ENCODE results near the gene MFAP3L.

The MFAP3L gene

DNA sequence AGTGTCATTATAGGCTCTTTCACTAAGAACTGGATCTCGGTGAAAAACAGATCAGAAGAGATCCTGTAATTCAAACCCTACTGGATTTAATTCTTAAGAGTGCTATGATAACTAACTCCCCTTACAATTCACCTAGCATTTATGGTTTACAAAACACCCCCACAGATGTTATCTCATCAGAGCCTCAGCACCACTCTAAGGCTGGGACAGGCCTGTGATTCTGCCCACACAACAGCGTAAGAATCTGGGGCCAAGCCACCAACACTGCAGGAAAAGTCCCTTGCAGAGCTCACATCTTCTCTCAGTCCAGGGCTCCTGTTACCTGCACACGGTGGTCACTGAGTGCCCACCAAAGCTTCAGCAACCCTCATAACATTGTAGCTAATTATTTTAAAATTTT, 8.9 kb downstream of the MFAP3L start:
- no peak for DNase-seq

DNA sequence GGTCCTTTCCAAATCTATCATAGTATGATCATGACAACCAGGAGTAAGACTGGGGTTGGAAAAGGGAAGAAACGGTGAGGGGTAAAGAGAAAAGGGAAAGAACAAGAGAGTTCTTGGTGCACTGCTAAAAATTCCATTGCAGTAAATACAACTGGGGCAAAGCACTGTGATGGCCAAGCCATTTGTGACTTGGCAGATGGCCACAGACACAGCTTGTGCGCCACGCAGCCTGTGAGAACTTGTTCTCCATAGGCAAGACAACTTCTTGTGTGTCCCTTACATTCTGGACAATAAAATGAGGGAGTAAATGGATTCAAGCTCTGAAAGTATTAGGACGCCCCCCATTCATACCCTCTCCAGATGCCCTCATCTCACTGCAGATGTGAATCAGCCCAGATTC, 10.9 kb downstream of the MFAP3L start:
- DNase-seq, result no peak

DNA sequence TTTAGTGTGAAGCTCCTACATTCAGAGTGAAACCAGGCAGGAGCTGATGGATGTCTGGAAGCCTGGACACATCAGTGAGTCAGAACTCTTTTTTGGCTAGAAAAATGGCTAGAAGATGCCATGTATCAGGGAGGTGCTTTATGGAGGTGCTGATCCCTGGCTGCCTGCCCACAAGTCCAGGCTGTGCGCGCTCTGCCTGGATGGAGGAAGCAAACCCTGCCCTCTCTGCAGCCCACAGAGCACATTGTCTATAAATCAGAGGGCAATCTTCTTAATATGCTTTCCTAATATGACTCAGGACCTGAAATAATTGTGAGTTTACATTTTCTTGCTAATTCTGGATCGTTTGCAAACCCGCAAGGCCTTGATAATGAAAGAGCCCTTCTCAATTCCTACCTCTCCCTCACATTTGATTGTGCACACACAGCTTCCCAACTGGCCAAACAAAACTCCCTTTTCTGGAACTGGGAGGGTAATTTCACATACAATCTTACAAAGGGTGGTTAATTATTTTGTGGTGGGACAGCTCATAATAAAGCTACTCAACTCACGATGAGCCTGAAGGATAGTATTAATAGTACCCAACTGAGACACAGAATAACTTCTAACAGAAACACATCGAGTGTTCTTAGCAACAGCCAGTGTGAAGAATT, 11.7 kb downstream of the MFAP3L start:
- DNase-seq, result no peak

DNA sequence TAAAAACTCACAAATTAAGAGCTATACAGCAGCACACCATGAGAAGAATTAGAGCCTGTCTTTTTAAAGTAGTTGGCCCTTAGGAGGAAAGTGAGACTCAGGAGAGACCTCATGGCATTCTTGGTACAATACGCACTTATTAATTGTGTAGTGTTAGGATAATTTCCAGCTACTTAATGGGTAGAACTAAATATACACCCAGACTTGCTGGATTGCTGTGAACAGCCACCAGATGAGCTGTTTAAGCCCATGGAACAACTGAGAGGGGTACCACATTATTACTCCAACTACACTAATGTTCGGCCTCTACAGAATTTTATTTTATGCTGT, 13.6 kb downstream of the MFAP3L start:
- no peak for DNase-seq

DNA sequence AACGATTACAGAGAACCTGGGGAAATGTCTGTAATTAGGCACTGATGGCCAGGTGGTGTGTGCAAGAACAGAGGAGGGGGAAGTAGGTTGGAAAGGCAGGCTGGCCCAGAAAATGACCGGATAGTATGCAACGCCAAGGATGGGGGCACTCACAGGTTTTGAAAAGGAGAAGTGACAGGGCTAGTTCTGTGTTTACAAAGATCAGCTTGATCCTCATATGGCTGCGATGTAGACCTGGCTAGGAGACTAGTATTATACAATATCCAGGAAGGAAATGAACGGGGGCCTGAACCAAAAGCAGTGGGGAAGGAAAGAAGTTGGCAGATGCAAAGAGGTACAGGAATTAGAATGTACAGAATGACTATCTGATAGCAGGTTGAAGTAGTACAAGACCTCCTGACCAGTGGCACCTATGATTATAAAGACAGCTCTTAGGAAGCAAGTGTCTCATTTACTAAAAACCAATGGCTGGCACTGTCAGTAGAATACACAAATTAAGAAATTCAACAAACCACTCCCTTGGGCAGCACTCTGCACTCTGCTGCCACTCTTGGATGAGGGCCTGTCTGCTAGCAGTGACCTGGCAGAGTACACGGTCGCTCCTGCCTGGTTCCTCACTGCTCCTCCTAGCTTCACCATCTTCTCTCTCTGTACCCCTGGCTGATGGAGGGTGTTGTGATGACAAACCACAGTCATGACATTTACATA, 14.1 kb downstream of the MFAP3L start:
- DNase-seq, result no peak

DNA sequence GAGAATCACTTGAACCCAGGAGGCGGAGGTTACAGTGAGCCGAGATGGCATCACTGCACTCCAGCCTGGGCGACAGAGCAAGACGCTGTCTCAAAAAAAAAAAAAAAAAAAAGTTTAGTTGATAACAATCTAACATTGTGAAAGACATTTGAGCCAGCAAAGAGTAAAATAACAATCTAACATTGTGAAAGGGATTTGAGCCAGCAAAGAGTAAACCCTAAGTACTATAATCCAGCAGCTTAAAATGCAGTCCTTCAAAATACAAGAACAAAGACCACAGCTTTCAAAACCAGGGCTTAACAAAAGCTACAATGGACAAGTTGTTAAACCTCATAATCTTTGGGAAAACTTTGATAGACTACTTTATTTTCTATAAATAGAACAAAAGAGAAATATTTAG, 16.9 kb downstream of the MFAP3L start:
- no peak for DNase-seq

DNA sequence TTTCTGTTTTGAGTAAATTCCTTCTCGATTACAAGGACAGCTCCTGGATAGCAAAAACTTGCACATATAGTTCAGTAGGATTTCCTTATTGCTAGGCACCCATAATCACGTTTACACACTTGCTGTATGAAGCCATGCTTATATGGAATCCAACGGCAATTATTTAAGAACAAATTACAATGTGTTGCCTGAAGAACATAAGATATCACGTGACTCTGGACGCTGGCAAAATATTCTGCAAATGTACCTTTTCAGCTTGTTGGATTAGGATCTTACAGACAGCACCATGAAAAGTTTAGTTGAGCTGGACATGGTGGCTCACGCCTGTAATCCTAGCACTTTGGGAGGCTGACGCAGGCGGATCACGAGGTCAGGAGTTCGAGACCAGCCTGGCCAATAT, 17.4 kb downstream of the MFAP3L start:
- no peak for DNase-seq

DNA sequence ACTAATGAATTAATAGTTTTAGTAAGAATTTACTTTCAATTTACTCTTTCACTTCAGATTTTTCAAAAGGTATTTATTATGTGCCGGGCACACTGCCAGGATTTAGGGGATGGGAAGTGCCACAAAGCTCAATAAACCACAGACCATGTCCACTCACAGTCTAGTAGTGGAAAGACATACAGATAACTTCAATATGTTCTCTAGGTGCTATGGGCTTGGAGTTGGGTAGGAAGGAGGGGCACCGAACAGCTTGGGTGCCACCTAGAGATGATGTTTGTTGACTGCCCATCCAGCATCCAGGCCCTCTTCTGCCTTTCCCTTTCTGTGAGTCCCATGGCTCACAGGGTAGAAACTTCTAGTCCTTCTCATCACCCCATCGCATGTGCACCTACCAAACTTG, 17.8 kb downstream of the MFAP3L start:
- no peak for DNase-seq

DNA sequence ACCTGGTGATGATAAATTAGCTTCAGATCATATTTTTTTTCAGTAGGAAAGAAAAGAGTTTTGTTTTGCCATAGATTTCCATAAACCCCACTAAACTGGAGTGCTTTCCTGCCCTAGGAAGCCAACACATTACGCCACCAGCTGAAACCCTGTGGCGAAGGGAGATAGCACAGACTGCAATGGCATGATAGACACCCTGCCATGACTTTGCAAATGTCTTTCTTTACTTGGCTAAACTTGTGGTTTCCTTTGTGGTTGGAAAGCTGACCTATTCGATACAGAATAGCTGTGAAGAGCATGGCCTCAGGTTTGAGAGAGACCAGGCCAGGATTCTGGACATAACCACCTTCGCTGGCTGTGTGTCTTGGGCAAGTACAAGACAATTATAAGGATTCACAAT, 19.1 kb downstream of the MFAP3L start:
- DNase-seq, result no peak

DNA sequence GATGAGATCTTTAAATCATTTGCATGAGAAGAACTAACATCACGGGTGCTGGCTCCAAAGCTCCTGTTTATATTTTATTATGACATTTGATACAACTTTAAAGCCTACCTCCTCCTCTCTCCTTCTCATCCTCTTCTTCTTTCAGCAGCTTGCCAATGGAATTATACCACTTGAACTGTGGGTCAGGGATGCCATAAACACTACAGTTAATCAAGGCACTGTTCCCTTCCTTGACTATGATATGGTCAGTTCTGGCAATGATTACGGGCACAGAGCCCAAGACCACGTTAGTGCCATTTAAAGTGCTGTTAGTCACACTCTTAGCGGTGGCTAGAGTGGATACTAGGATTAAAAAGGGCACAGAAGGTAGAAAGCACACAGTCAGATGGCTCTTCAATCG, 20.7 kb downstream of the MFAP3L start:
- DNase-seq, result no peak

DNA sequence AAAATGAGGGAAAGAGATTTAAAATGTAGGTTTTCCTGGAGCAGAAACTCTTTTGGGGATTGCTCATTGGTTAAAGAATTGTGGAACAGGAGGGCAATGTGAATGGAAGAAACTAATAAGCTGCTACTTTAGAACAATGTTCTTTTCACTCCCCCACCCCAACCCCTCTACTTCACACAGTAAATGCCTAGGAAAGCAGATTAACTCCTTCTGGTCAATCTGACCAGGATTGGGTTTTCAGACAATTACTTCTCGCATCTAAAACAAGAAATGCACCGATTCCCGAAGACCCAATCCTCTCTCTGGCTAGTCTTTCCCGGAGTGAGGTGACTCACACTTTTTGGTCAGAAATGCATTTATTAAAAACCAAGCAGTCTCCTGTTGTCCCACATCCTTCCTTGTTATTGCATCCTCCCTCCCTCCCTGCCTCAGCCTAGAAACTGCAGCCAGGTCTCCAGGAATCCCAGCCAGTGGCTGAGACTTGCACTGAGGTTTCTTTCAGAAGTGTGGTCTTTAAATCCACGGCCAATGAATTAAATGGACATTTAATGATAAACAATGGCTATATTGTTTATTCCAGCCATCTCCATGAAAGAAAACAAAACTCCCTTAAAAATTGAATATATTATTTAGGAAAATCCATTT, 21.4 kb downstream of the MFAP3L start:
- DNase-seq, result no peak

DNA sequence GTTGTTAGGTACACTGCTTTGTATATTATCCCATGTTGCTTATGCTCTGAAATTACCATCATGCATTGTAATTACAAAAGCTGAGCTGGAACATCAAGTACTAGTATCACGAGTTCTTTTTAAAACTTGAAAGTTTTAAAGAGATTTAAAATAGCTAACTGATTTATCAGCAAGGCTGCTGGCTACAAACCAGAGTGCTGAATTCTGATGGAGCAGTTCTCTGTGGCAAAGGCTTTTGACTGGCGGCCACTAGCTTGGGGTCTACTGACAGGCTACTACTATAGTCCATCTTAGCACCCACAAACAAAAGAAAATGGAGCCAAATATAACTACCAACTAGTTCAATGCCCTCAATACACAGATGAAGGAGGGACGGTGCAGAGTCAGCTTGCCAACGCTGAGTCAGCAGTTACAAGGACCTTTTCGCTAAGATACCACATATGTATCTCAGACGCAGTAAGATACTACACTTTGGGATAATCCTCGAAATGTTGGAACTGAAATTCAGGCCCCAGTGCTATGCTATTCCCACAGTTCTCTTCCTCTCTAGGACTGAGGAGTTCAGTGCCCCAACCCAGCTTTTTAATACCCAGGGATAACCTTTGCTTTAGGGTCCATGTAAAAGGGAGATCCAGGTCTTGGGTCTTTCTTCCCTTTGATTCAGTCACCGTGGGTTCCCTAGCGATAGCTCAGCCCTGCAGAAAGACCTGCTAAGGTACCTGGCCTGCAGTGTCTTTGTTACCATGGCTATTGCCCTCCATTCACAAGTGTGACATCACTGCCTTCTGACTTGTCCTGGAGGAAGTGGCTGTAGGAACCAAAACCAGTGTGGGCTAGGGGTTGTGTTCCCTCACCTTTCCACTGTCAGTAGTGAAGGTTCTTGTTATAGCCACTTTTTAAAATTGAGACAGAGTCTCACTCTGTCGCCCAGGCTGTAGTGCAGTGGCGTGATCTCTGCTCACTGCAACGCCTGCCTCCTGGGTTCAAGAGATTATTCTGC, 22.8 kb downstream of the MFAP3L start:
- no peak for DNase-seq

DNA sequence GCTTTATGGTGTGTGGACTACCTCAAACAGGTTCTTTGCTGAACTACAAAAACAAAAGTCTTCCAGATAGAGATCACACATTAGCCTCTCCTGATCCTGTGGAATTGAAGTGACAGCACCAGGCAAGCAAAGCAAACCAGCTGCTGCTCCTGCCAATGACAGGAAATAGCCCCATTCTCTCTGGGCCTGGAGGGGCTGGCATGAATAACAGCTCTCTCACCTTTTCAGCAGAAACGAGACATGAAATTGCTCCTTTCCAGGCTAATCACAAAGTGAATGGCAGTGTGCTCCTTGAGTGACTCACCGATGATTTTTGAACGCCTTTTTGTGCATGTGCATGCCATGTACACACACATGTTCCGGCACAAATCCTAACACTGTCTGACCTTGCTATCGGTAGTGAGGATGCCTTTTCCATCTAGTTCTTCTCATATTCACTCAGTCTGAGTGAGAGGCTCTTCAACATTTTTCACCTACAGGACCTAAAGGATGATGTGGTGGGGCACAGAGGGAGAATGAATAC, 24.4 kb downstream of the MFAP3L start:
- no peak for DNase-seq

DNA sequence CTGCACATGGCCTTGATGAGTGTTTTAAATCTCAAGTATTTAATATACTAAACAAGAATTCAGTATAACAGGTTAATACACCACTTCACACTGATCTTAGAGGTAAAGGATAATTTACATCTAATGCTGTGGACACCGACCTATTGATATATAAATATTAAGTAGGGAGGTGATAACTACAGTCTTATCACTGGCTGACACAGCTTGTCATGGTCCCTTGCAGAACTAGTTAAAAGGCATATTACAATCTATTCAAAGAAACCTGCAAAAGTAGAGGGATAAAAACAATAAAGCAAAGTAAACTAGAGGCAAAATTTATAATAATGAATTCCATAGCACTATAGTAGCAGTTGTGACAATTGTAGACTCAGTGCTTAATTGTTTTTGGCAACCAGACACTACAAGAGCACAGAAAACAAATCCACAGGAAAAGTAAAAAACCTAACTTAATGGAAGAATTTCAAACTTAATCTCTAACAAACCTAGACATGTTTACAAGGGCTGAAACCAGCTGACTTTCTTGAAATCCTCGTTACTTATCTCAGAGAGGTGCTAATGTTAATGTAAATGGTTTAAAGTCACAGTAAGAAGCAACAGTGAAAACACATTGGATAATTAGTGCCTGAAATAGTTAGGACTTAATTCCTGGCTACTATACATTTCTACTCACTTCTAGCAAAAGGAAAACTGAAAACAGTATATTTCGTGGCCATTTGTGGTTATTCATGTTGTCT, 25.0 kb downstream of the MFAP3L start:
- no peak for DNase-seq

DNA sequence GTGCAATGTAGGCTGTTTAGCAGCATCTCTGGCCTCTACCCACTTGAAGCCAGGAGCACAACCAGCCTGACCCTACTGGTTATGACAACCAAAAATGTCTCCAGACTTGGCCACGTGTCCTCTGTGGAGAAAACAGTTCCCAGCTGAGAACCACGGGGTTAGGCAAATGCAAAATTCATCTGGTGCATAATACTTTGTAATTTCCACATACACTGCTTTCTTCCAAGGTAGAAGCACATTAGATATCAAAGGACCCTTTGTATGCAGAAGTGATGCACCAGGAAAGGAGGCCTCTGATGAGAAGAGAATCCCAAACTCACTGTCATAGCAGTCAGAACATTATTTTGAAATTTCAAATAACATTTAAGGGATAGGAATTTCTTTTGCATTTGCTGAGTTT, 26.3 kb downstream of the MFAP3L start:
- no peak for DNase-seq

DNA sequence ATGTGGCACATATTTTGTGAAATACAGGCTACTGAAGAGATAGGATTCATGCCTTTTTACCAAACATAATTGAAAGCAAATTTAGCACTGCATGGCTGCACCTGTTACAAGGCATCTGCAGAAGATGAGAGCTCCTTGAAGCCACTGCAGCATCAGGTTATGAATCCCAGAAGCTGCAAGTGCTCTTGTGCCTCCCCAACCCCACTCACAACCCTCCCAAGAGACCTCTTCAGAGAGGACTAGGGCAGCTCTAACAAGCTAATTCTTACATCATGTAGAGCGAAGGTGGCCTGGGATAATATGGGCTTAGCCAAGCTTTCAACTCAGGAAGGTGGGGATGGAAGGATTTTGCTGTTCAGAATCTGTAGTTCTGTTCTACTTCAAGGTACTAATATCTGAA, 27.2 kb downstream of the MFAP3L start:
- no peak for DNase-seq

DNA sequence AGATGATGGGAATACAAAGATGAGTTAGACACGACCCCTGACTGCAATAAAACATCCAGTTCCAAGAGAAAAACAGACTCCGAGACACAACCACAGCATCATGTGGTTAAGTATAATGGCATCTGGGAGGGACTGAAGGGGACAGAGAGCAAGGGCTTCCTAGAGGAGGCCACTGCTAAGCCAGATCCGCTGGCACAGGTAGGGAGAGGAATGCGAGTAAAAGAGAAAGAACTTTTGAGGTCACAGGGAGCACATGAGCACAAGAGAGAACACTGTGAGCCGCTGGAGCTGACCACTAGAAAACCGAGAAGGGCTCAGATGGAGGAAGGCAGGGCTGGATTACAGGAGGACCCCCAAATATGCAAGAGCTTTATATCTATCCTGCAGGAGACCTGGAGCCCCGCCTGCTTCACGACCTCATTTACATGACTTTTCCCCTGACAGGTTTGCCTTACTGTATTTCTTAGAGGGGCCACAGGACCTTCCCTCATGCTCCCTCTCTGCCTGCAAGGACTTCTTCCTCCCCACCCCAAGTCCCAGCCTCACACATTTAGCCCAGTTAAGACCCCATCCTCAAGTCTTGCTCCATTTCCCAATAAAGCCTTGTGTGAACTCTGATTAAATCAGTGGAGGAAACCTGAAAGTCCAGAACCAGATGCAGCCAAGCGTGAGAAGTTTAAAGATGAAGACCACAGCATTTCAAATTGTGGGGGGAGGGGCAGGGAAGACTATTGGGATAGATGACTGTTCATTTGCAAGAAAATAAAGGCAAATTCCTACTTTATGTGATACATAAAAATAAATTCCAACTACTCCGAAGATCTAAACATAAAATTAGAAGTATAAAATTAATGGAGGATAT, 29.6 kb downstream of the MFAP3L start:
- DNase-seq, result no peak

DNA sequence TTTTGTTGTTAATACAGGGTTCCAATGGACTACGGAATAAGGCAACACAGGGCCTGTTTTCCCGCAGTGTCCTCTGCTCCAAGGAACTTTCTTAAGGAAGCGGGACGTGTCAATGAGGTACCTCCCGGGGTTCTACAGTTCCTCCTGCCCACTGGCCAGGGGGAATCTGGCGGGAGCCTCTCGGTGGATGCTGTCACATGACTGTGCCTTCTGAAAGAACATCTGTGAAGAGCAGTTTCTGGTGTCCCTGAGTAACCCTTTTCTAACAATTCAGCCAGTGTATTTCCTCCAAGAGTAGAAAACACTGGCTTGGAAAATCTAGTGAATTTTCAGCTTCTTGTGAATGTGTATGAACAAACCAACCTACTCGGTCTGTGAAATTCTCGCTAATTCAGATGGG, 32.7 kb downstream of the MFAP3L start:
- no peak for DNase-seq

DNA sequence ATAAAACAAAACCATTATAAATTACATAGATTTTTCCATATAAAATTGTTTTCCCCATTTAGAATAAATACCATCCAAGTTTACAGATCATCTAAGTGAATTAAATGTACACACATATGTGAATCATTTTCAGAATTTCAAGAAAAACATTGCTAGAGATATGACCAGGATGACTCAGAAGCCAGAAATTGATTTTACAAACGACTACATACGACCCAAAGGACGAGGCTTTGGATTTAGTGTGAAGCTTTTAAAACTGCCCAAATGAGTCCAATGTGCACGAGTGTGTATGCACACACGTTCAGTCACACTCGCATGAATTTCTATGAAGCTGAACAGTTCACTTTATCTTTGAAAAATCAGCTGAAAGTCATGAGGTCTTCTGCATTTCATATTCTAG, 37.9 kb downstream of the MFAP3L start:
- no peak for DNase-seq

DNA sequence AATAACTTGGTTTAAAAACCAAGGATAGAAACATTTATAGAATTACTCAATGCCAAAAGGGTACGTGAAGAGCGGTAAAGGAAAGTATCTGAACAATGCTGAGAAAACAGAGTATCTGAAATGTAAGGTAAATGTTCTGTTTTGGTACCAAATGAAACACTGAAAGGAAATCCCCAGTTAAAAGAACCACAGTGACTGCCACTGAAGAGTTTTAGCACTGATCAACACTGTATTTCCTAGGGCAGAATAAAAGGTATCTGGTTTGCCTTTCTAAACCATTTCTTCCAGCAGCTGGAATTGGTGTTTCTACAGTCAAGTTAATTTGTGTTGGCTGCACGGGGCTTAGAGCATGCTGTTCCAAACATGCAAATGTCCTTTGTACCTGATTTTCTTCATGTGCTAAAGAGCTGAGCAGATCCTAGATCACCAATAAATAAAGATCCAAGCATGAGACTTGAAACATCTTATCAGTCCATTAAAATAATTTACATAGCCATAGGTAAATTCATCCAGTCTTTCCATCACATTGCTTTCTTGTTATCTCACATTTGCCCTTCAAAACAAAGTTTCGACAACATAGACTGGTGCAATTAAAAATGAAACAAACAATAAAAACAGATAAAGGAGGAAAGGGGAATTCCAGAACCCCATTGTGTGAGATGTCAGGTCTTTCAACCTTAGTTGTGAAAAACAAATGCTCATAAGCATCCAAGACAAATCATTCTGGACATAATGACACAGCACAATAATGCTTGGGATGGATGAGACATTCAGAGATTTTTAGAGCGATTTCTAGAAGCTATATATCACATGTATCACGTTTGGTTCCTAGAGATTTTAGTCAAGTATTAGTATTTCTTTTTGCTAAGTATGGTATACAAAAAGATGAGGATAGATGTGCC, 38.6 kb downstream of the MFAP3L start:
- no peak for DNase-seq

Measured in activated gamma-delta T cell treated with Interleukin-2 at 50 U/mL for 16 hours (primary cell).